Muscle layer of duodenum (tissue), 2 donors: ENCODE data around the gene PDE2A.
"Not testable (repeated sequence)": the region's sequence is repeated elsewhere in the genome, so short reads cannot be mapped to it uniquely, and the experiment has no call there.

Experiments used
- H3K27ac ChIP-seq: one replicate; pipeline ENCODE4 v1.7.0; 2013; ENCODE audit warnings: mild to moderate bottlenecking, low read length
- H3K27me3 ChIP-seq: one replicate; pipeline ENCODE4 v1.7.0; 2013; ENCODE audit warnings: low read depth, mild to moderate bottlenecking, control low read depth, low read length
- H3K36me3 ChIP-seq, 2 donors: one replicate each; pipeline ENCODE4 v1.7.0; 2013; ENCODE audit warnings: low read length in 2 of 2, control low read depth in 1 of 2, mild to moderate bottlenecking in 1 of 2; ENCODE audit not compliant: insufficient read depth in 2 of 2, control insufficient read depth in 1 of 2
- H3K4me1 ChIP-seq, 2 donors: one replicate each; pipeline ENCODE4 v1.7.0; 2013; ENCODE audit warnings: low read length in 2 of 2, mild to moderate bottlenecking in 2 of 2, control low read depth in 1 of 2, moderate library complexity in 1 of 2; ENCODE audit not compliant: insufficient read depth in 2 of 2, control insufficient read depth in 1 of 2
- H3K4me3 ChIP-seq, 2 donors: one replicate each; pipeline ENCODE4 v1.7.0; 2013; ENCODE audit warnings: low read length in 2 of 2, low read depth in 1 of 2, mild to moderate bottlenecking in 1 of 2
- H3K9me3 ChIP-seq, 2 donors: one replicate each; pipeline ENCODE4 v1.7.0; 2013; ENCODE audit warnings: low read length in 2 of 2, control low read depth in 1 of 2, mild to moderate bottlenecking in 1 of 2; ENCODE audit not compliant: control insufficient read depth in 1 of 2
- donor health status: healthy.

The PDE2A gene

DNA sequence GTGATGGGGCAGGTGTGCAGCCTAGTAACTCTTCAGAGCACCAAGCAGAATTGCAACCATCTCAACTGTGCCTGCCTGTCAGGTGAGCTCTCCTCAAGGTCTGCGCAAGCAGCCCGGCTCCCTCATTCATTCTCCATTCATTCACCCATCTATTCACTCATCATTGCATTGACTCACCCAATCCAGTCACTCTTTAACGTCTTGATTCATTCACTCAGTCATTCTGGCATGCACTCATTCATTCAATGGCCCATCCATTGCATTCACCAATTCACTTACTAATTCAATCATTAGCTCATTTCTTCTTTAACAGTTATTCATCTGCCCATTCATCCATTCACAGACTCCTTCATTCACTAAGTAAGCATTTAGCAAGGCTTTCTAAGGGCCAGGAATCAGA, 111.8 kb downstream of the PDE2A start:
- no peaks in the 10 kb centered on the region for H3K4me1 ChIP-seq
- H3K4me3 ChIP-seq = no peak overlapping the region
- no peaks in the 10 kb centered on the region for H3K27me3 ChIP-seq
- H3K27ac ChIP-seq = no peak overlapping the region
- no peaks in the 10 kb centered on the region for H3K9me3 ChIP-seq
- H3K36me3 ChIP-seq = no peaks in the 10 kb centered on the region

DNA sequence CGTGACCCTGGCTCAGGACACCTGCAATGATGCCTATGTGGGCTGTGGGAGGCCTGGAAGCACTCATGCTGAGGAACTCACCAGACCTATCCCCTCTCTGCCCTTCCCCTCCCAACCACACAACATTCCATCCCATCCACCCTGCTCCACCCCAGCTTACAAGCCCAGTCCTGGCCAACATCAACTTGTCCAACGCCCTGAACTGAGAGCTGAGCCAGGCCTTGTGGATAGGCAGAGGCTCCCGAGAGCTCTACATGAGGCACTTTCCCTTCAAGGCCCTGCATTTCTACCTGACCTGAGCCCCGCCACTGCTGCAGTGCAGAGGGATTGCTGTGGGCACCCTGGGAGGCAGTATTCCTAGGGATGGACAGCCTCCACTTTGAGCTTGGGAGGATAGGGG, 112.4 kb downstream of the PDE2A start:
- Histone ChIP-seq H3K36me3 (no peaks in the 10 kb centered on the region), H3K4me3 (no peak overlapping the region), H3K27ac (no peak overlapping the region), H3K9me3 (no peaks in the 10 kb centered on the region), H3K27me3 (no peaks in the 10 kb centered on the region), H3K4me1 (no peaks in the 10 kb centered on the region)

DNA sequence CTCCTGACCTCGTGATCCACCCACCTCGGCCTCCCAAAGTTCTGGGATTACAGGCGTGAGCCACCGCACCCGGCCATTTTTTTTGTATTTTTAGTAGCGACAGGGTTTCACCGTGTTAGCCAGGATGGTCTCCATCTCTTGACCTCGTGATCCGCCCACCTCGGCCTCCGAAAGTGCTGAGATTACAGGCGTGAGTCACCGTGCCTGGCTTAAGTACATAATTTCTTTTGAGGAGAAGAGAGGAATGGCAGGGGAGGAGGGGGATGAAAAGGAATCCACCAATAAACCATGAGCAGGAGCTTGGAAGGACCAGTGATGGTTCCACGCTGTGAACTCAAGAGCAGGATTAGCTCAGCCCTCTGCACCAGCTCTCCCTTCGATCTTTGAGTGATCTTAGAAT, 113.4 kb downstream of the PDE2A start:
- H3K9me3 ChIP-seq, H3K27ac ChIP-seq, H3K4me1 ChIP-seq, H3K36me3 ChIP-seq, H3K4me3 ChIP-seq, H3K27me3 ChIP-seq: not testable (repeated sequence)

DNA sequence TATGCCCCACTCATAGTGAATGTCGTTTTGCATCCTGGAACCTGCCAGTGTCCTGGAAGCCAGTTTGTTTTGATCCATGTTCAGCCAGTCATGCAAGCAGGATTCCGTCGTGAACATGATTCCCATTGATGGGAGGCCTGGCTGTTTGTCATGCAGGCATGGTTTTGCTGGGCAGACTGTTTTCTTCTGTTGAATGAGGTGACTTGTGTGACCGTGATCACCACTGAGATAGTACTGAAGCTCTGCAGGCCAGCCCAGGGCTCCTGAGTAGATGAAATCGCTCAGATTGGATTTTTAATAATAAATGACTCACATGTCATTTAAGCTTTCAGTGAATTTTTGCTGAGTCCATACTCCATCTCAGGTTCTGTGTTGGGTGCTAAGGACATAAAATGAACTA, 117.8 kb downstream of the PDE2A start:
- Histone ChIP-seq H3K27ac (no peak overlapping the region), H3K9me3 (no peaks in the 10 kb centered on the region), H3K27me3 (no peaks in the 10 kb centered on the region), H3K4me3 (no peak overlapping the region), H3K36me3 (no peaks in the 10 kb centered on the region), H3K4me1 (no peaks in the 10 kb centered on the region)

DNA sequence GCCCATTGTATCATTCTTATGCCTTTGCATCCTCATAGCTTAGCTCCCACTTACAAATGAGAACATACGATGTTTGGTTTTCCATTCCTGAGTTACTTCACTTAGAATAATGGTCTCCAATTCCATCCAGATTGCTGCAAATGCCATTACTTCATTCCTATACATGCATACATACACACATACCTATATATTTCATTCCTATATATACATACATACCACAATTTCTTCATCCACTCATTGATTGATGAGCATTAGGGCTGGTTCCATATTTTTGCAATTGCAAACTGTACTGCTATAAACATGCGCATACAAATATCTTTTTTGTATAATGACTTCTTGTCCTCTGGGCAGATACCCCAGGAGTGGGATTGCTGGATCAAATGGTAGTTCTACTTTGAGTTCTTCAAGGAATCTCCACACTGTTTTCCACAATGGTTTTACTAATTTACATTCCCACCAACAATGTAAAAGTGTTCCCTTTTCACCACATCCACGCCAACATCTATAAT, 119.2 kb downstream of the PDE2A start:
- not testable (repeated sequence) for H3K27me3 ChIP-seq, H3K4me3 ChIP-seq, H3K27ac ChIP-seq, H3K4me1 ChIP-seq, H3K36me3 ChIP-seq, H3K9me3 ChIP-seq

DNA sequence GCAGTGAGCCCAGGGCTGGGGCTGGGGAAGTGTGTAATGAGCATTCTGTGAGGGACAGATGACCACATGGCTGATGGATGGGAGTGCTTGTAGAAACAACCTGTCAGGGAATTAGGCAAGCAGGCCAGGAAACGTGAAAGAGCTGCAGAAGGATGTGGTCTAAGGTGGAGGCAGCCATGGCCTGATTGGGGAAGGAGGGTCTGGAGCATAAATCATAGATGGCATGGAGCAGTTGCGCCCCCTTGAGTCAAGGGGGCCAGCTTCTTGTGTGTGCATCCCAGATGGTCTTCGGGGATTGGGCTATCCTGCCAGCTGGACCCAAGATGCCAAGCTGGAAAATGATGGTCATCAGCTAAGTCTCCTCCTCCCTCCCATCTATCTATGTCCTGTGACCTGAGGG, 120.5 kb downstream of the PDE2A start:
- Histone ChIP-seq H3K36me3 (no peaks in the 10 kb centered on the region), H3K4me3 (no peak overlapping the region), H3K27me3 (no peaks in the 10 kb centered on the region), H3K9me3 (no peaks in the 10 kb centered on the region), H3K4me1 (no peaks in the 10 kb centered on the region), H3K27ac (no peak overlapping the region)

GRCh38 chr11:72552399-72552910, 121.8 kb downstream of the PDE2A start:
- Histone ChIP-seq H3K27ac (no peak overlapping the region), H3K4me1 (no peaks in the 10 kb centered on the region), H3K9me3 (no peaks in the 10 kb centered on the region), H3K4me3 (no peak overlapping the region), H3K36me3 (no peaks in the 10 kb centered on the region), H3K27me3 (no peaks in the 10 kb centered on the region)

- no peak overlapping the region for H3K27ac ChIP-seq
- H3K4me1 ChIP-seq = no peaks in the 10 kb centered on the region
- no peaks in the 10 kb centered on the region for H3K36me3 ChIP-seq
- no peaks in the 10 kb centered on the region for H3K9me3 ChIP-seq
- no peak overlapping the region for H3K4me3 ChIP-seq
- no peaks in the 10 kb centered on the region for H3K27me3 ChIP-seq
Measured at GRCh38 chr11:72551571-72551970, 122.7 kb downstream of the PDE2A start.

DNA sequence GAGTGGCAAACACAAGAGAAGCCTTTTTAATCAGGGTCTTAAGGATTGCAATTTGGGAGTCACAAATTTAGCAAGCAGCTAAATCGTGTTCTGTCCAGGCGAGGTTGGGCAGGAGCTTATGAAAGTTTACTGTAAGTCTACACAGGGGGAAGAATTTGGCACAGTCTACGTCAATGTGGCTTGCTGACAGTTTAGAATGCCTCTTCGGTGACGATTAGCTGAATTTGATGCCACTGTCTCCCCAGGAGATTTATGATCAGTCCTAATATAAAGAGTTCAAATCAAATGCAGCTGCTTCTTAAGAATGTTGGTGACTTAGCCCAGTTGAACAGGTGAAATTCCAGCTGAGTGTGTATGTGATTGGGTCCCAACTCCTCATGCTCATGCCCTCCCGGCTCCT, 125.8 kb downstream of the PDE2A start:
- no peaks in the 10 kb centered on the region for H3K36me3 ChIP-seq
- H3K4me3 ChIP-seq = no peak overlapping the region
- no peaks in the 10 kb centered on the region for H3K9me3 ChIP-seq
- H3K27me3 ChIP-seq = peaks cover 4% of the 10 kb centered on the region
- H3K4me1 ChIP-seq = no peaks in the 10 kb centered on the region
- no peak overlapping the region for H3K27ac ChIP-seq

DNA sequence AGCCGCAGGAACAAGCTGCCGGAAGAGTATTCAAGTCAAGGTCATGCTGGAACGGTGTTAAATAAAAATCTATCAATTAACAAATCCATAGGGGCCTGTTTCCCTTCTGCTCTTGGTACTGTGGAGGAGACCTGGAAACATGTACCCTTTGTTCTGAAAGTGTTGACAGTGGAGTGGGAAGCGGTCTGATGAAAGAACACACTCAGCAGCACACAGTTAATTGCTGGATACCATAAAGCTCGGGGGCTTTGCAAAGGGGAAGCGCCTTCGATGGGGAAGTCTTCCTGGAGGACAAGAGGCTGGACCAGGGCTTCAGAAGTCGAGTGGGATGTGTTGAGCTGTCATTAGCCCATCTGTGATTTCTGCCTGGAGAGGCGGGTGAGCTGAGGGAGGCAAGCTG, 127.4 kb downstream of the PDE2A start:
- no peak overlapping the region for H3K4me3 ChIP-seq
- no peaks in the 10 kb centered on the region for H3K4me1 ChIP-seq
- peaks cover 4% of the 10 kb centered on the region for H3K27me3 ChIP-seq
- no peaks in the 10 kb centered on the region for H3K9me3 ChIP-seq
- no peak overlapping the region for H3K27ac ChIP-seq
- H3K36me3 ChIP-seq = no peaks in the 10 kb centered on the region

GRCh38 chr11:72544589-72544988, 129.6 kb downstream of the PDE2A start:
- Histone ChIP-seq H3K27ac (no peak overlapping the region), H3K27me3 (peaks cover 4% of the 10 kb centered on the region), H3K36me3 (no peaks in the 10 kb centered on the region), H3K9me3 (no peaks in the 10 kb centered on the region), H3K4me3 (no peak overlapping the region), H3K4me1 (no peaks in the 10 kb centered on the region)

DNA sequence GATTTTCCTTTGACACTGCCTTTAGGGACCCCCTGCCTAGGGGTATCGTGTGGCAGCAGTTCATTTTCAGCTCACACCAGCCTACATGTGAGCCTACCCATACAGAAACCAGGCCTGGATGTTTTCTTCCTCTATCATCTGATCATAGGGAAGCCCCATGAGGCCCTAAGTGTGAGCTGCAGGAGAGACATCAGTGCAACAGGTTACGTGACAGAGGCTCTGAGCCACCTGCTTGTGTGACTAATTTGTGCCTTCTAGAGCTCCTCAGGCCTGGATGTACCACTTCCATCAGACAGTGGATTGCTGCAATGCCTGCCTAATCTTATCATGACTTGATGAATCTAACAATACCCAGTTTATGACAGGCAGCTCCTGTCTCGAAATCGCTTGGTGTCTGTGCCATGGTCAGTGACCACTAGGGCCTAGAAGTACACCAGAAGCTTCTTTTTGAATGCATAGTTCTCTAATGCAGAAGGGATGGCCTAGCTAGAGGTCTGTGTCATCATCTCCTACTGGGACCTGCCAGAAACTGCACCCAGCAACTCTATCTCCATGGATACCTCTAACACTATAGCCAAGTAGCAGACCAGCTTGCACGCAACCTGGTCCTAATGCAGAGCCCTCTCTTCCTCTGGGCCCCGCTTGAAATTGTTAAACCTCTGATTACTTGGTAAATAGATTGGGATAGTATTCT, 130.2 kb downstream of the PDE2A start:
- Histone ChIP-seq H3K36me3 (no peaks in the 10 kb centered on the region), H3K9me3 (no peaks in the 10 kb centered on the region), H3K27ac (no peak overlapping the region), H3K27me3 (peaks cover 4% of the 10 kb centered on the region), H3K4me1 (no peaks in the 10 kb centered on the region), H3K4me3 (no peak overlapping the region)
